HG03378 (cell line): ENCODE results near the gene RRM1.
"Not testable (repeated sequence)": the region's sequence is repeated elsewhere in the genome, so short reads cannot be mapped to it uniquely, and the experiment has no call there.

Experiments
- ATAC-seq: cut with Tn5 transposase; IDR thresholded peaks from one replicate; pipeline ENCODE4 v1.9.1; 2021; ENCODE audit warnings: mild to moderate bottlenecking, moderate library complexity; ENCODE audit not compliant: unreplicated experiment

Gene RRM1

DNA sequence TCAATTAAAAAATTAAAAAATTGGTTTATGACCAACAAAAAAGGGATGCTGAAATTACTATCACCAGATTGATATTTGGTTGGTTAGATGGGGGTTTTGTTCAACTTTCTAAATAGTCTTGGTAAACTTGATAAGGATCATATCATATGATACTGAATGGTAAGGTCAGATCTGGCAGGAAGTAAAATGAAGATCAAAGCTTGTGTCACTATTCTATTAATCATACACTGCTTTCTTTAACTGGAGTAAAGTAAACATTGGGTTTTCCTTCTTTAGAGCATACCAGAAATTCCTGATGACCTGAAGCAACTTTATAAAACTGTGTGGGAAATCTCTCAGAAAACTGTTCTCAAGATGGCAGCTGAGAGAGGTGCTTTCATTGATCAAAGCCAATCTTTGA, 40.2 kb downstream of the RRM1 start:
- ATAC-seq = no peak

- no peak for ATAC-seq
Measured at GRCh38 chr11:4138497-4138896, 43.9 kb downstream of the RRM1 start.

DNA sequence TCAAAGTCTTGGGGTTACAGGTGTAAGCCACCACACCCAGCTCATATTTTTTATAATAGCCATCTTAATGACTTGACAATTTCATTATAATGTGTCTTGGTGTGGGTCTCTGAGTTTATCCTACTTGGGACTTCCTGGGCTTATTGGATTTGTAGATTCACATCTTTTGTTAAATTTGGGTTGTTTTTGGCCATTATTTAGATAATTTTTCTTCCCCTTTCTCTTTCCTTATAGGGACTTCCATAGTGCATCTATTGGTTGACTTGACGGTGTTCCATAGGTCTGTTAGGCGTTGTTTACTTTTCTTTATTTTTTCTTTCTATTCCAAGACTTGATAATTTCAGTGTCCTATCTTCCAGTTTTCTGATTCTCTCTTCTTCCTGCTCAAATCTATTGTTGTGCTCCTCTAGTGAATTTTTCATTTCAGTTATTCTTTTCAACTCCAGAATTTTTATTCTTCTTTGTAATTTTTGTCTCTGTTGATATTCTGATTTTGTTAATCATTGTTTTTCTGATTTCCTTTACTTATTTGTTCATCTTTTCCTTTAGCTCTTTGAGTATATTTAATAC, 45.6 kb downstream of the RRM1 start:
- no peak for ATAC-seq

DNA sequence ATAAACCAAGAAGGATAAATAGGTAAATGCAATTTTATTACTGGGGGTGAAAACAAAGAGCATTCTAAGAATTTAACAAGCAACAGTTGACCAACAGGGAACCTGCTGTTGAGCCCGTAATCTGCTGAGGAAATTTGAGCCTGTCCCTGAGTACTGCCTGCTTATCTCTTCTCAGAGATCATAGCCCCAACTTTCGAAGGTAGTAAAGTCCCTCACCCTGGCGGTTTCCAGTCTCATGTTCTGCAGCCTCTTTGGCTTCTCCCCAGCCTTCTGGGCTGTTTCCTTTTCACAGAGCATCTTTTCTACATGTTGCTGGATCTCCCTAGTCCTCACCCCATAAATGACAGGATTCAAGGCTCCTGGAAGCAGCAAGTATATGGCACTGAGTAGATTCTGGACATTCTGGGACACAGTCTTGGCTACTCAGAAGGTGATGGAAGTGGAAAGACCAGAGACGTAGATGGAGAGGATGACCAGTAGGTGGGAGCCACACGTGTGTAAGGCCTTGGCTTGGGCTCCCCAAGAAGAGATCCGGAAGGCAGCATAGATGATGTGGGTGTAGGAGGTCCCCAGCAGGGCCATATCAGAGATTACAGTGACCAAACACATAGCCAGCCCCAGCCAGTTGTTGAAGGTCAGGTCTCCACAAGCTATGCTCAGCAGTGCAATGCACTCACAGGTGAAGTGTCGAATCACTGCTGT, 51.6 kb downstream of the RRM1 start:
- no peak for ATAC-seq

DNA sequence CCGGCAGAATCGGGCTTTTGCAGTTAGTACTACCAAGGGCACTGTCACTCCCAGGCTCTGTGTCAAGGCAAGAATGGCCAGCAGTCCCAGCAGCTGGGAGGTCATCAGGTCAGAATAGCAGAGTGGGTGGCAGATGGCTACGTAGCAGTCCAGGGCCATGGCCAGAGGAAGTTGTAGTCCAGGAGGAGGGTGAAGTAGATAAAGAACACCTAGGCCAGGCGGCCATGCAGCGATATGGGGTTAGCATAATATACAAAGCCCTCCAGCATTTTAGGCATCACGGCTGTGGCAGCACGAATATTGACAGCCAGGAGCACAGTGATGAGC, 52.1 kb downstream of the RRM1 start:
- no peak for ATAC-seq

DNA sequence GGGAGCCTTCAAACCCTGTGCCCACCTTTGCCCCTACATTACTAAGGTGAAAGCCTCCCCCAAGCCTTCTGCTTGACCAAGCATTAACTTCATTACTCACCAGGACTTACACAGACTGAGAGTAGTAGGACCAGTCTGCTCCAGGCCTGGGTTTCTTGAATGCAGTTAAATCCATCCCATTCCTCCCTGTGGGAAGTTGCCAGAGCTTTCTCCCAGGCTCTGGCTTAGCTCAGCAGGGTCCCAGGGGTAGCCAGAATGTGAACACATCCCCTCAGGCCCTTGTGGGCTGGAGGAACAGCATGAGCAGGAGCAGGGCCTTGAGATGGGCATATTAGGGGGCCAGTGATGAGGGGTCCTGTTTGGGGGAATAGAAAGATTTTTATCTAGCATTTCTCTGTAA, 59.9 kb downstream of the RRM1 start:
- ATAC-seq = no peak

DNA sequence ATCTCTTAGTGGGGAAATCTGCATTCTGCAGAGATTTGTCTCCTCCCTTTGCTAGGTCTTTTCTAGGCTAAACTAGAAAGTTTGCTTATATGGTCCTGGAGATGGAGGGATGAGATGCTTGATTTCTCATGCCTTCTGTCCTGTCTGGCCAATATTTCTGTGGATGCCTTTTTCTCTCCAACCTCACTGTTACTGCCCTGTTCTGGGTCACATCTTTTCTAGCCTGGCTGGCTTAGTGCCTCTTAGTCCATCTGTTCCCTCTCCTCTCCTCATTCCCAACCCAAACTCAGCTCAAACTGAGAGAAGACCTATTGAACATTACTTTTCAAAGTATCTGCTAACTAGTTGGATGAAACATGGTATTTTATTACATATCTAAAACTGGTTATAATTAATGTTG, 62.0 kb downstream of the RRM1 start:
- ATAC-seq = no peak

GRCh38 chr11:4158818-4159217, 64.2 kb downstream of the RRM1 start:
- not testable (repeated sequence) for ATAC-seq

DNA sequence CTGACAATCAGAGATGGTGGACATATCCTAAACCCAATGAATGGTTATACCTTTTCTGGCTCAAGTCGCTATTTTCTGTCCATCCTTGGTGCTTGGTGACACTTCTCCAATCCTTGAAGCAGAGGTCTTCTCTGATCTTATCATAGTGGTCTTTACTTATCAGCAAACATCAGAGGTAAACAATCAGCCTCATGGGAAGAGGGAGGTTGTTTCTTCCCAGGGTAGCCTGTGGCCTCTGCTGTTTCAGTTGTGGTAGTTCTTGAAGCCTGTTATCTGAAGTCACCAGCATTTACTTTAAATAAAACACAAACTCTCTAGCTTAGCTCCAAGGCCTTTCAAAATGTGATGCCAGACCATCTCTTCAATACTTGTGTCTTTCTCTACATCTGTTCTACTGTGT, 66.7 kb downstream of the RRM1 start:
- ATAC-seq = no peak

DNA sequence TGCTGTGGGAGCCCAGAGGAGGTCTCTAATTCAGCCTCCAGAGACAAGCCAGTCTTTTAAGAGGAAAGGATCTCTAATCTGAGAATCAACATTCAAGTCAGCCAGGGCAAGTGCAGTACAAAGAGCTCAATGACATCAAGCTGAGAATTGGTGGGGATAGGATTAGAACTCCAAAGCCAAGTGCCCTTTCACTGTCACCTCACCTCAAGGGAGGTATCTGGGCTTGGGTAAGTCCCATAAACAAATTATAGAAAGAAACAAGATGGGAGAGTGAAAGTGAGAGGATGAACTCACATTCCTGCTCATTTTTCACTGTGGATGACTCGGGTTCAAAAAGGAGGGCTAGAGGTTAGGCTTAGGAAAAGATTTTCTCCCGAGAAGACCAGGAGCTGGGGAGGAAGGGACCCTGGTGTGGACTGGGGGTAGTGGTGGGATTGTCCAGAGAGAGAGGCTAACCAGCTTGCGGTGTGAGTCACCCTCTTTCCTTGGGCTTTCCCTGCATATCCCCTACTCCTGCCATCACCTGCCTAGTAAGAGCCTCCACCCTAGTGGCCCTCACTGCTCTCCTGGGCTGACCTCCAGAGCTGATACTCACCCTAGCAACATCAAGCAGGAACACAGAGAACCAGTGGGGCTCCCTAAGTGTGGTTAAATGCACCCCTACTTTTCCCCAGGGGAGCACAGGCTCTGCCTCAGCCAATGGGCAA, 70.4 kb downstream of the RRM1 start:
- no peak for ATAC-seq

GRCh38 chr11:4167292-4167691, 72.7 kb downstream of the RRM1 start:
- no peak for ATAC-seq

DNA sequence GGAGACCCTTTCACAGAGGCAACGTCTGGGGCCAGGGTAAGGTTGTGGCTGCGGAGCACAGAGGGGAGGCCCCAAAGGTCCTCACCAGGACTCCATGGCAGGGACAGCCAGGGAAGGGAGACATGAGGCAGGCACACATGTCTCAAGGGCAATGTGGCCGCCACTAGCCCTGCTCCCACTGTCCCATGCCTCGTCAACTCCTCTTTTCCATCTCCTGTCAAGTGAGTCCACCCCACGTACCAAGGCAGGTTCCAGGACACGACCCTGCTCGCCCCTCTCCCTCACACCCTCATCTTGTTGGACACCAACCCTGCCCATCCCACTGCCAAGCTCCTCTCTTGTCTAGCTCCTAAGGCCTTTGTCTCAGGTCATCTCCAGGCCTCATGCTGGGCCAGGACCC, 73.2 kb downstream of the RRM1 start:
- no peak for ATAC-seq

DNA sequence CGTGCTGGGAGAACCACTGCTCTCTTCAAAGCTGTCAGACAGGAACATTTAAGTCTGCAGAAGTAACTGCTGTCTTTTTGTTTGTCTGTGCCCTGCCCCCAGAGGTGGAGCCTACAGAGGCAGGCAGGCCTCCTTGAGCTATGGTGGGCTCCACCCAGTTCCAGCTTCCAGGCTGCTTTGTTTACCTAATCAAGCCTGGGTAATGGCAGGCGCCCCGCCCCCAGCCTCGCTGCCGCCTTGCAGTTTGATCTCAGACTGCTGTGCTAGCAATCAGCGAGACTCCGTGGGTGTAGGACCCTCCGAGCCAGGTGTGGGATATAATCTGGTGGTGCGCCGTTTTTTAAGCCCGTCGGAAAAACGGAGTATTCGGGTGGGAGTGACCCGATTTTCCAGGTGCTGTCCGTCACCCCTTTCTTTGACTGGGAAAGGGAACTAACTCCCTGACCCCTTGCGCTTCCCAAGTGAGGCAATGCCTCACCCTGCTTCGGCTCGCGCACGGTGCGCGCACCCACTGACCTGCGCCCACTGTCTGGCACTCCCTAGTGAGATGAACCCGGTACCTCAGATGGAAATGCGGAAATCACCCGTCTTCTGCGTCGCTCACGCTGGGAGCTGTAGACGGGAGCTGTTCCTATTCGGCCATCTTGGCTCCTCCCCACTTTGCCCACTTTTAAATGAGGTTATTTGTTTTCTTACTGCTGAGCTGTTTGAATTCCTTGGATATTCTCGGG, 81.2 kb downstream of the RRM1 start:
- not testable (repeated sequence) for ATAC-seq

GRCh38 chr11:4178813-4179662, 84.4 kb downstream of the RRM1 start:
- ATAC-seq = no peak

DNA sequence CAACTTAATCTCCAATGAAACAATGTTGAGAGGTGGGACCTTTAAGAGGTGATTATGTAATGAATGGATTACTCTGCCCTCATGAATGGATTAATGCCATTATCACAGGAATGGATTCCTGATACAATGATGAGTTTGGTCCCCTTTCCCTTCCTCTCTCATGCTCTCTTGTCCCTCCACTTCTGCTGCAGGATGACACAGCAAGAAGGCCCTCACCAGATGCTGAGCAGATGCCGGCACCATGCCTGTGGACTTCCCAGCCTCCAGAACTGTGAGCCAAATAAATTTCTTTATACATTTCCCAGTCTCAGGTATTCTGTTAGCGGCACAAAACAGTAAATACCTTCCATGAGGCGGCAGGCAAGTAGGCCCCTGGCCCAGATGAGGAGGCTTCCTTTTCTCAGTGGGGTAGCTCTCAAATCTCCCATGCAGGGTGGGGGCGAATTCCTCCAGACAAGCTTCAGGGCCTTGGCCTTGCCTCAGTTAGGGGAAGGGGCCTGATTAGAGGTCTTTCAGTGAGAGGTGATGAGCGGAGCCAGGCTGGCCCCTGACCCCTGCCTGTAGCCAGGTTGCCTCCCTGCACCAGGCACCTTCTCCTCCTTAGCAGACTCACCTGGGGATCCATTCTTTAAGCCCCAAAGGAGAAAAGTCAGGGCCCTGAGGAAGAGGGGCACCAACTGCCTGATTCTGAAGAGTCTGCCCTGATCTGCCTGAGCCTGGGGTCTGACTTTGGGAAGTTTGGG, 86.0 kb downstream of the RRM1 start:
- ATAC-seq = no peak

DNA sequence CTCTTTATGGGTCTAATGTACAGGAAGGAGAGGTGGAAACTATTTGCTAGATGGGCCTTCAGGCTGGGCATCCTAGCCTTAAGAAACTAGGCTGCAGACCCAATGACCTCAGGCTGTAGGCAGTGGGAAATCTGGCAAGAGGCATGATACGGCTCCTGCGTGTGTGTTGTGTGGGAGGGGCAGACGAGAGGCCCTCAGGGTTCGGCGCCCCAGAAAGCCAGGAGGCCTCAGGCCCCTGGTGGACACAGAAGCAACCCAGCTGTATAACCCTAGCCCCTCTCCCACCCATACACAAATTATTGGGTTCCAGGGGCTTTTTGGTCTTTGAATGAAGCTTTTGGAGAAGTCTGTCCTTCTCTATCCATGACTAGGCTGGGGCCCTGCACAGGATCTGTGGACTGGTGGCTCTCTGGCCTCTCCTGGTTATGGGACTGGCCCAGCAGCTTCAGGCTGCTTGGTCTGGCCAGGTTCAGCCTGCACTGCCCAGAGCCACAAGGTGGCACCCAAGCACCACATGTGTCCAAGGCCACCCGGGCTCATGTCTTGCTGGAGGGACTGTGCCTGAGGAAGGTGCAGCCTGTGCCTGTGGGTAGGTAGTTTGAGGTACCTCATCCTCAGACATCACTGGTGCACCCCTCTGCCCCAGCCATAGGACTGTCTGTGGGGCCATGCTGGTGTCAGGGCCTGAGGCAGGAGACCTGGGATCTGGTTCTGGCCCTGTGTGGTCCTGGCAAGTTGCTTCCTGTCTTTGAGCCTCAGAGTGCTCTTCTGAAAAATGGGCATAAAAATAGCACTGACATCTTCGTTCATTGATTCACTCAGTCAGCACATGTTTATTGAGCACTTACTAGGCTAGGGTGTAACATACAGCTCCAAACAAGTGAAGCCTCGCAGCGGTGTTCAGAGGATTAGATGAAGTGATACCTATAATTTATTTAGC, 87.5 kb downstream of the RRM1 start:
- peak; percentile 61 for ATAC-seq

GRCh38 chr11:4183410-4184057, 88.9 kb downstream of the RRM1 start:
- ATAC-seq = no peak

GRCh38 chr11:4184163-4184916, 89.7 kb downstream of the RRM1 start:
- ATAC-seq = no peak
